Esophagus squamous epithelium (tissue), 5 donors: ENCODE data around the gene PANX1. TPM values are rescaled to one million over a fixed set of nuclear protein-coding genes. Genes with fewer than 3 reads are reported as not detected.

Source experiments
- DNase-seq: peaks from one replicate; lab custom pipeline; 2025; lab: John Stamatoyannopoulos, UW
- H3K27ac ChIP-seq, 4 donors: fragments of 200-600 bp; sonication (generic); one replicate each; pipeline ENCODE4 v1.5.1; 2016 to 2019; ENCODE audit warnings: mild to moderate bottlenecking in 1 of 4
- H3K27me3 ChIP-seq, 4 donors: fragments of 200-600 bp; sonication (generic); 1 replicate in 3 of 4; 2 replicates in 1 of 4; pipeline versions ENCODE4 v1.5.1 to v1.6.0; 2017 to 2021; ENCODE audit warnings: antibody characterized with exemption in 1 of 4
- H3K36me3 ChIP-seq, 3 donors: fragments of 200-600 bp; sonication (generic); one replicate each; pipeline ENCODE4 v1.5.1; 2016 to 2019
- H3K4me1 ChIP-seq, 3 donors: fragments of 200-600 bp; sonication (generic); one replicate each; pipeline ENCODE4 v1.5.1; 2017 to 2019
- H3K4me3 ChIP-seq, 4 donors: fragments of 200-600 bp; sonication (generic); 1 replicate in 3 of 4; 2 replicates in 1 of 4; pipeline ENCODE4 v1.5.1; 2016 to 2019; ENCODE audit warnings: mild to moderate bottlenecking in 2 of 4, moderate library complexity in 1 of 4
- H3K9me3 ChIP-seq, 3 donors: fragments of 200-600 bp; sonication (generic); one replicate each; pipeline ENCODE4 v1.5.1; 2016 to 2019
- CTCF ChIP-seq, 6 experiments: fragments of 450-650 bp in 4 of 6; fragments of 200-600 bp in 2 of 6; sonication (generic) in 2 of 6; IDR thresholded peaks; one replicate each; pipeline ENCODE4 v1.5.1; 2016 to 2019; ENCODE audit warnings: antibody characterized with exemption in 6 of 6, mild to moderate bottlenecking in 4 of 6, moderate library complexity in 4 of 6
- POLR2A ChIP-seq, 4 donors: fragments of 450-650 bp; IDR thresholded peaks; one replicate each; pipeline ENCODE4 v1.6.1; 2017; ENCODE audit warnings: antibody characterized with exemption in 4 of 4, mild to moderate bottlenecking in 4 of 4, moderate library complexity in 3 of 4
- WGBS, 2 donors: methylation state at CpG; one replicate each; pipeline ENCODE4 v1.1.5; 2018; 5-methylcytosine and 5-hydroxymethylcytosine counted together
- intact Hi-C: fragments of 100-400 bp; cut with DNase I; formaldehyde crosslinking; loops from one replicate; pipeline ENCODE4 v1.15.0; 2022
- total RNA-seq, 4 donors: library from RNA; depleted of rRNA; stranded (reverse); fragments of >200 nt; gene quantifications; one replicate each; pipeline ENCODE4 v1.1.0, GENCODE V29; 2016
- donor health status: DM: yes; HTN: yes; CAD: no.

The PANX1 gene
- total RNA-seq, 4 donors from 2014 or later, result 8.4 to 36.2 (median 17.4) TPM

- TF ChIP-seq POLR2A (IDR thresholded peaks at IDR 0.05), result no peak
- intact Hi-C loops, result no loop called here
- H3K27ac ChIP-seq, result no peak overlapping the region
- H3K36me3 ChIP-seq, result no peaks in the 10 kb centered on the region
- DNase-seq, result no peak
- WGBS, 2 donors, result 86 to 88% methylated on average over 9 of the region's 9 CpGs
- H3K4me3 ChIP-seq, result no peak overlapping the region
- peaks cover 18 to 69% (median 43%) of the 10 kb centered on the region in 3 donors for H3K4me1 ChIP-seq
- H3K27me3 ChIP-seq, result no peaks in the 10 kb centered on the region
- H3K9me3 ChIP-seq, result no peaks in the 10 kb centered on the region
Observed at GRCh38 chr11:94147433-94147845, 18.8 kb downstream of the PANX1 start.

GRCh38 chr11:94148189-94148588 is 19.5 kb downstream of the PANX1 start:
- intact Hi-C loops, result no loop called here
- TF ChIP-seq POLR2A (IDR thresholded peaks at IDR 0.05) (no peak), CTCF (IDR thresholded peaks at IDR 0.05) (no peak)
- no peaks in the 10 kb centered on the region for H3K9me3 ChIP-seq
- 48 to 55% methylated on average over 2 of the region's 2 CpGs for WGBS, 2 donors
- no peak overlapping the region for H3K27ac ChIP-seq
- H3K27me3 ChIP-seq, result no peaks in the 10 kb centered on the region
- H3K4me3 ChIP-seq, result no peak overlapping the region
- DNase-seq, result no peak
- H3K36me3 ChIP-seq, result no peaks in the 10 kb centered on the region
- H3K4me1 ChIP-seq, result peaks cover 18 to 70% (median 46%) of the 10 kb centered on the region in 3 donors

GRCh38 chr11:94149431-94150017 is 20.9 kb downstream of the PANX1 start:
- Histone ChIP-seq H3K4me3 (no peak overlapping the region), H3K36me3 (no peaks in the 10 kb centered on the region), H3K27ac (peak overlapping the region in 2 of 4 donors; percentile 25 to 45), H3K27me3 (no peaks in the 10 kb centered on the region), H3K9me3 (no peaks in the 10 kb centered on the region), H3K4me1 (peaks cover 16 to 75% (median 43%) of the 10 kb centered on the region in 3 donors)
- TF ChIP-seq POLR2A (IDR thresholded peaks at IDR 0.05) (no peak), CTCF (IDR thresholded peaks at IDR 0.05) (no peak)
- intact Hi-C loops, result no loop called here
- 24 to 35% methylated on average over 3 of the region's 3 CpGs for WGBS, 2 donors
- no peak for DNase-seq

GRCh38 chr11:94150056-94150455 is 21.4 kb downstream of the PANX1 start:
- H3K4me3 ChIP-seq, result no peak overlapping the region
- DNase-seq, result no peak
- no peak for TF ChIP-seq CTCF (IDR thresholded peaks at IDR 0.05)
- TF ChIP-seq POLR2A (IDR thresholded peaks at IDR 0.05), result no peak
- intact Hi-C loops, result no loop called here
- no peaks in the 10 kb centered on the region for H3K36me3 ChIP-seq
- 47 to 55% methylated on average over 3 of the region's 3 CpGs for WGBS, 2 donors
- peak overlapping the region in 2 of 4 donors; percentile 25 to 45 for H3K27ac ChIP-seq
- H3K9me3 ChIP-seq, result no peaks in the 10 kb centered on the region
- H3K27me3 ChIP-seq, result no peaks in the 10 kb centered on the region
- H3K4me1 ChIP-seq, result peaks cover 15 to 70% (median 42%) of the 10 kb centered on the region in 3 donors

- intact Hi-C loops, result no loop called here
- TF ChIP-seq POLR2A (IDR thresholded peaks at IDR 0.05) (no peak), CTCF (IDR thresholded peaks at IDR 0.05) (no peak)
- peaks cover 15 to 75% (median 42%) of the 10 kb centered on the region in 3 donors for H3K4me1 ChIP-seq
- H3K9me3 ChIP-seq, result no peaks in the 10 kb centered on the region
- peak overlapping the region in 1 of 4 donors; percentile 45 for H3K27ac ChIP-seq
- no peak overlapping the region for H3K4me3 ChIP-seq
- WGBS, 2 donors, result 72 to 83% methylated on average over 1 to 4 of the region's 4 CpGs
- no peaks in the 10 kb centered on the region for H3K36me3 ChIP-seq
- H3K27me3 ChIP-seq, result no peaks in the 10 kb centered on the region
- no peak for DNase-seq
Observed at GRCh38 chr11:94150704-94151685, 22.4 kb downstream of the PANX1 start.
